IMR-90 (cell line): ENCODE results near the gene CUBN.

Experiments
- CEBPB ChIP-seq: IDR thresholded peaks from 2 replicates; pipeline ENCODE4 v1.6.1; 2012; ENCODE audit warnings: low read depth, low read length, improper control_type of control experiment
- CHD1 ChIP-seq: IDR thresholded peaks from 2 replicates; pipeline ENCODE4 v1.6.1; 2012; ENCODE audit warnings: low read depth, low read length, improper control_type of control experiment
- CTCF ChIP-seq: conservative IDR thresholded peaks from 2 replicates; pipeline ENCODE4 v1.5.1; 2012; ENCODE audit warnings: mild to moderate bottlenecking, low read depth, low read length, improper control_type of control experiment
- ELK1 ChIP-seq: fragments of 150-350 bp; IDR thresholded peaks from 2 replicates; pipeline ENCODE4 v1.6.1; 2016; ENCODE audit warnings: low read depth, mild to moderate bottlenecking, low read length, moderate library complexity, borderline replicate concordance
- FOS ChIP-seq: fragments of 150-350 bp; IDR thresholded peaks from 2 replicates; pipeline ENCODE4 v1.6.1; 2016; ENCODE audit warnings: low read depth, low read length
- MAZ ChIP-seq: IDR thresholded peaks from 2 replicates; pipeline ENCODE4 v1.6.1; 2012; ENCODE audit warnings: low read depth, mild to moderate bottlenecking, low read length, improper control_type of control experiment, moderate library complexity, borderline replicate concordance
- POLR2A ChIP-seq: IDR thresholded peaks from 2 replicates; pipeline ENCODE4 v1.6.1; 2012; ENCODE audit warnings: mild to moderate bottlenecking, low read depth, low read length
- RAD21 ChIP-seq: IDR thresholded peaks from 2 replicates; pipeline ENCODE4 v1.6.1; 2012; ENCODE audit warnings: low read length, improper control_type of control experiment
- RCOR1 ChIP-seq: IDR thresholded peaks from 2 replicates; pipeline ENCODE4 v1.6.1; 2012; ENCODE audit warnings: mild to moderate bottlenecking, low read length, improper control_type of control experiment; ENCODE audit not compliant: insufficient replicate concordance
- RFX5 ChIP-seq: IDR thresholded peaks from 2 replicates; pipeline ENCODE4 v1.8.0; 2012; ENCODE audit warnings: low read depth, mild to moderate bottlenecking, low read length, moderate library complexity
- SMC3 ChIP-seq: fragments of 150-350 bp; IDR thresholded peaks from 2 replicates; pipeline ENCODE4 v1.6.1; 2016; ENCODE audit warnings: low read depth, mild to moderate bottlenecking, antibody characterized with exemption, low read length, moderate library complexity
- USF2 ChIP-seq: fragments of 150-350 bp; IDR thresholded peaks from 2 replicates; pipeline ENCODE4 v1.6.1; 2017; ENCODE audit warnings: mild to moderate bottlenecking, antibody characterized with exemption, low read length, low read depth

DNA sequence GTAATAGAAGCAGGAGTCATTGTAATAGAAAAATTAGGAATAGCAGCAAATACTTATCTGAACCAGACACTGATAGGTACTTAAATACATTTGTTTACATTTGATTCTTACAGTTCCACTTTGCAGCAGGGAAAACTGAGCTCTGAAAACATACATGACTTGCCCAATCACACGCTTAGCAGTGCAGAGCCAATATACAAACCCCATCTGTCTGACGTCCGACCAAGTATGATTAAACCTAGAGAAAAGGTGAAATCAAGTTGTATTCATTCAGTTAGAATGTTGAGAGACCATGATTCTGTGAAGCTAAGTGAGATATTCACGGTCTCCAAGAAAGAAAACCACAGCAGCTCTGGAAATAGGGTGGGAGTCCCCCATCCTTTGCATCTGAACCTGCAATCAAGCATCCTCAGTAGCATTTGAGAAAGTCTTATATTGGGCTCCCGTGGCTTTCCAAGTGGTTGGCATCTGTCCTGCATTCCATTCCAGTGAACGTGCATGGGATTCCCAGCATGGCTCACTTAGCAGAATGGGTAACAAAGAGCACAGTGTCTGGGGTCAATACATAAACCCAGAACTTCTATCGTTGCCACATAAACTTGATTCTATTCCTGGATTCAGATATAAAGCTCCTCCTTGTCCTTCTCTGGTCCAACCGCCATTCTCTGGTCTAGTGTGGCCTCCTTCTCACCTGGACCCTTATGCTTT lies 163.7 kb downstream of the CUBN start:
- TF ChIP-seq POLR2A (no peak), CTCF (no peak), CEBPB (peak; percentile 81), RAD21 (no peak), ELK1 (no peak), MAZ (no peak), RCOR1 (no peak), RFX5 (no peak), CHD1 (no peak), USF2 (no peak), SMC3 (no peak), FOS (peak; percentile 65; the same call in 1 of the 2 replicates)
